ENCODE measurements around the gene DEK. TPM values are rescaled to one million over a fixed set of nuclear protein-coding genes. Genes with fewer than 3 reads are reported as not detected.

Gene DEK
- total RNA-seq, 1 experiment from 2014 or later, result 108 TPM

GRCh38 chr6:18293076-18293904 is 29.0 kb upstream of the DEK start (continued):
- TF ChIP-seq REST (IDR thresholded peaks at IDR 0.05; ENCODE audit: low read depth) (no peak), SIN3A (IDR thresholded peaks at IDR 0.05; ENCODE audit: low read depth) (no peak), EZH2 (IDR thresholded peaks at IDR 0.05) (no peak), CEBPB (IDR thresholded peaks at IDR 0.05; ENCODE audit: low read depth) (no peak), EGR1 (IDR thresholded peaks at IDR 0.05; ENCODE audit: low read depth) (no peak), JUND (IDR thresholded peaks at IDR 0.05) (no peak), ZBTB33 (IDR thresholded peaks at IDR 0.05; ENCODE audit: extremely low read depth, insufficient replicate concordance, low read length) (no peak), ZFX (IDR thresholded peaks at IDR 0.05) (no peak)

- Histone ChIP-seq H3K4me1 (ENCODE audit: control insufficient read depth in 1 of 2, insufficient read depth in 2 of 2, low read length in 2 of 2) (no peaks in the 10 kb centered on the region), H3K36me3 (ENCODE audit: control insufficient read depth in 1 of 2, insufficient read depth in 2 of 2, low read length in 2 of 2) (no peaks in the 10 kb centered on the region), H3K4me2 (ENCODE audit: low read length) (no peak overlapping the region), H3K9ac (ENCODE audit: low read length) (no peak overlapping the region), H3K27ac (ENCODE audit: low read depth, low read length) (no peak overlapping the region), H3K27me3 (ENCODE audit: insufficient read depth, low read length) (no peaks in the 10 kb centered on the region), H3K9me3 (ENCODE audit: control insufficient read depth in 1 of 2, insufficient read depth in 1 of 2, low read depth in 1 of 2, low read length in 2 of 2) (no peaks in the 10 kb centered on the region), H4K20me1 (ENCODE audit: insufficient read depth) (no peaks in the 10 kb centered on the region), H3K4me3 (replicated peaks in 1 of 2; ENCODE audit: low read depth in 1 of 2, low read length in 2 of 2) (no peak overlapping the region), H2AFZ (ENCODE audit: low read depth, low read length, poor library complexity, severe bottlenecking) (no peak overlapping the region), H3K9me2 (ENCODE audit: insufficient read depth) (no peaks in the 10 kb centered on the region), H3K79me2 (ENCODE audit: insufficient read depth, low read length) (no peaks in the 10 kb centered on the region)
- no peak for TF ChIP-seq TCF7L2 (IDR thresholded peaks at IDR 0.05; ENCODE audit: borderline replicate concordance, extremely low read depth, insufficient read depth, insufficient read length)
- TF ChIP-seq ZFX (IDR thresholded peaks at IDR 0.05), result no peak
- TF ChIP-seq FOSL1 (IDR thresholded peaks at IDR 0.05; ENCODE audit: low read depth), result no peak
- no peak for TF ChIP-seq ZBTB33 (IDR thresholded peaks at IDR 0.05; ENCODE audit: extremely low read depth, insufficient replicate concordance, low read length)
- no peak for TF ChIP-seq SIN3A (IDR thresholded peaks at IDR 0.05; ENCODE audit: low read depth)
- POLR2A ChIA-PET, result no interaction called here
- RAD21 ChIA-PET (ENCODE audit: low non-redundant PET in 1 of 2, low total read pairs in 2 of 2, uncharacterized antibody in 2 of 2, unreplicated experiment in 2 of 2), result no interaction called here
- DNase-seq (ENCODE audit: low read depth, low spot score) (no peak), ATAC-seq (no peak)
- intact Hi-C loops (cut with micrococcal nuclease), result no loop called here
- CTCF ChIA-PET, result no interaction called here
- no TSS peak for BruUV-seq (replicated peaks)
Measured at GRCh38 chr6:18289283-18289682, 25.0 kb upstream of the DEK start.

Data from HCT116 (cell line).